ENCODE results near the gene NOTUM. TPM values are rescaled to one million over a fixed set of nuclear protein-coding genes. Genes with fewer than 3 reads are reported as not detected.

Gene NOTUM
- total and polyA plus RNA-seq, 8 donors = 0.37 to 3.8 (median 0.58) TPM; not detected in 3

- H3K4me1 ChIP-seq = peaks cover 20 to 53% (median 51%) of the 10 kb centered on the region in 4 donors
- 20 to 28% (median 22%) methylated on average over 13 to 31 of the region's 31 CpGs for WGBS, 5 donors
- H3K9me3 ChIP-seq = no peaks in the 10 kb centered on the region
- no peaks in the 10 kb centered on the region for H3K27me3 ChIP-seq
- peak overlapping the region; percentile 61 to 77 (median 76) for H3K27ac ChIP-seq
- intact Hi-C loops (cut with DNase I; ENCODE audit: low total_unique reads) = no loop called here
- H3K36me3 ChIP-seq = peaks cover 0 to 59% (median 34%) of the 10 kb centered on the region in 4 donors
- TF ChIP-seq CTCF (IDR thresholded peaks at IDR 0.05) (peak in 1 of 7 experiments; percentile 25), POLR2A (IDR thresholded peaks at IDR 0.05) (no peak), POLR2AphosphoS5 (IDR thresholded peaks at IDR 0.05) (peak; percentile 4 to 78 (median 72))
- peak overlapping the region in 3 of 4 donors; percentile 17 to 28 (median 22) for H3K4me3 ChIP-seq
- peak; percentile 92 to 96 for DNase-seq
These were observed 30.8 kb upstream of the NOTUM start for GRCh38 chr17:81991684-81992305.

- TF ChIP-seq EP300 (IDR thresholded peaks at IDR 0.05) = no peak
- TF ChIP-seq POLR2A (IDR thresholded peaks at IDR 0.05) = no peak
- no peak for TF ChIP-seq POLR2AphosphoS5 (IDR thresholded peaks at IDR 0.05)
- no peak for TF ChIP-seq CTCF (IDR thresholded peaks at IDR 0.05)
- intact Hi-C loops (cut with DNase I; ENCODE audit: low total_unique reads) = no loop called here
- Histone ChIP-seq H3K9me3 (no peaks in the 10 kb centered on the region), H3K27ac (peak overlapping the region; percentile 61 to 77 (median 76)), H3K4me1 (peaks cover 20 to 53% (median 51%) of the 10 kb centered on the region in 4 donors), H3K36me3 (peaks cover 0 to 59% (median 35%) of the 10 kb centered on the region in 4 donors), H3K4me3 (no peak overlapping the region), H3K27me3 (no peaks in the 10 kb centered on the region)
- WGBS, 5 donors = 45 to 66% (median 55%) methylated on average over 20 to 25 of the region's 25 CpGs
- DNase-seq = no peak
These were observed 30.1 kb upstream of the NOTUM start for GRCh38 chr17:81990836-81991683.

GRCh38 chr17:81987161-81987770 is 26.3 kb upstream of the NOTUM start:
- TF ChIP-seq CTCF (IDR thresholded peaks at IDR 0.05) (no peak), EP300 (IDR thresholded peaks at IDR 0.05) (no peak), POLR2A (IDR thresholded peaks at IDR 0.05) (no peak), POLR2AphosphoS5 (IDR thresholded peaks at IDR 0.05) (no peak)
- H3K27me3 ChIP-seq = no peaks in the 10 kb centered on the region
- no peak for DNase-seq
- no peak overlapping the region for H3K27ac ChIP-seq
- peaks cover 15 to 25% (median 19%) of the 10 kb centered on the region in 4 donors for H3K4me1 ChIP-seq
- H3K9me3 ChIP-seq = no peaks in the 10 kb centered on the region
- H3K36me3 ChIP-seq = peaks cover 12 to 70% (median 62%) of the 10 kb centered on the region in 4 donors
- no peak overlapping the region for H3K4me3 ChIP-seq
- WGBS, 5 donors = 89 to 91% (median 90%) methylated on average over 26 of the region's 26 CpGs
- intact Hi-C loops (cut with DNase I; ENCODE audit: low total_unique reads) = no loop called here

- intact Hi-C loops (cut with DNase I; ENCODE audit: low total_unique reads) = no loop called here
- no peak for DNase-seq
- peaks cover 12 to 77% (median 63%) of the 10 kb centered on the region in 4 donors for H3K36me3 ChIP-seq
These were observed 25.6 kb upstream of the NOTUM start for GRCh38 chr17:81986606-81987005.

More at GRCh38 chr17:81986606-81987005, 25.6 kb upstream of the NOTUM start:
- TF ChIP-seq EP300 (IDR thresholded peaks at IDR 0.05) = no peak
- Histone ChIP-seq H3K4me3 (no peak overlapping the region), H3K9me3 (no peaks in the 10 kb centered on the region), H3K27me3 (no peaks in the 10 kb centered on the region), H3K27ac (no peak overlapping the region), H3K4me1 (peaks cover 8 to 19% (median 12%) of the 10 kb centered on the region in 4 donors)
- 95 to 97% (median 96%) methylated on average over 26 of the region's 26 CpGs for WGBS, 5 donors
